HG02938 (cell line): ENCODE data around the gene LRRC75B.

ENCODE experiments used
- ATAC-seq: cut with Tn5 transposase; IDR thresholded peaks from one replicate; pipeline ENCODE4 v1.9.1; 2021; ENCODE audit warnings: mild to moderate bottlenecking, moderate library complexity; ENCODE audit not compliant: unreplicated experiment

LRRC75B gene

DNA sequence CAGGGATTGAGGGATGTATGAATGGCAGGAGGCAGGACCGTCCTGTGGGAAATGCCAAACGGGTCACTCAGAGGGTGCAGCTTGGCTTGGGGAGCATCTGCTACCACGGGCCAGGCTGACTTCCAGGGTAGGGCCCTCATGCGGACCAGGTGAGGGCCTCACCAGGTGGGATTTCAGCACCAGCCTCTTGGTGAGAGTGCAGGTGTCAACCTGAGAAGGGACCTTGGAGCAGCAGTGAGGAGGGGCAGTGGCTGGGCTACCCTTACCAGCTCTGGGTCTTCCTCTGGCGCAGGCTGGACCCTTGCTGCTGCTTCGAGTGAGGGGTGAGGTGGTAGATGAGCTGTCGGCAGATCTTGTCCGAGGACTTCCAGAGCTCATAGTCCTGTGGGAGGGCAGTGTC, 4.9 kb downstream of the LRRC75B start:
- no peak for ATAC-seq

DNA sequence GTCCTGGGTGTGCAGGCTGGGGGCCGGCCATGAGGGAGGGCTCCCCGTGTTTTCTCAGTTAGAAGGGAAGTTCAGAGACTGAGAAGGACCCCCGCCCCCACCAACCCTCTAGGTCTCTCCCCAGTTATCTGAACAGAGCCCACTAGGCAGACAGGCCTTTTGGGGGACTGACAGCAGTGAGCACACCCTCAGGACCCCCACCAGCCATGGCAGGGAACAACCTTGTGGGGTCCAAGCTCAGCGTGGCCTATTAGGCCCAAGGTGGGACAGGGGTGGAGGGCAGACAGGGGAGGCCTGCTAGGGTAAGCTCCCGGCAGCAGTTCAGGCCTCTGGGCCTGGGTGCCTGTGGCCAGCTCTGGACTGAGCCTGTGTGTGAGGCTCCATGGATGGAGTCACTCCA, 5.6 kb downstream of the LRRC75B start:
- ATAC-seq = no peak

DNA sequence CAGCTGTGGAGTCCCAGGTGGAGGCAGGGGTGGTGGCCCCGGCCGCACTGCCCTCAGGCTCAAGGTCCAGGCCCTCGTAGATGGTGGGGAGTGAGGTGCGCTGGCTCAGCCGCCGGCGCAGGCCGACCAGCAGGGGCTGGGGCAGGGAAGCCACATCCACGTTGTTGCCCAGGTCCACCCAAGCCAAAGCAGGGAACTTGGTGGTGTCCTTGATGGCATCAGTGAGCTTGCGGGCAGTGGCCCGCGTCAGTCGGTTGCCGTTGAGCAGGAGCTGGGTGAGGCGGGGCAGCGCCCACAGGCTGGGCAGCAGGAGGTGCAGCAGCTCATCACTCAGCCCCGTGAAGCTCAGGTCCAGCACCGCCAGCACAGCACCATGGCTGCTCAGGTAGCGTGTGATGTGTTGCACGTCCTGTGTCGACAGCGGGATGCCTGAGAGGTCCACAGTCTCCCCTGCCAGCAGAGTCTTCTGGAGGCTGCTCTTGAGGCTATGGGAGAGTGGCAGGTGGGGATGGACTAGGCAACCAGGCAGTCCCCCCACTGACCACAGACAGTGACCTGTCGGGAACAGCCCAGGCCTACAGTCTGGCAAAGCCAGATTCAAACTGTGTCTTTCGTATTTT, 6.8 kb downstream of the LRRC75B start:
- no peak for ATAC-seq

DNA sequence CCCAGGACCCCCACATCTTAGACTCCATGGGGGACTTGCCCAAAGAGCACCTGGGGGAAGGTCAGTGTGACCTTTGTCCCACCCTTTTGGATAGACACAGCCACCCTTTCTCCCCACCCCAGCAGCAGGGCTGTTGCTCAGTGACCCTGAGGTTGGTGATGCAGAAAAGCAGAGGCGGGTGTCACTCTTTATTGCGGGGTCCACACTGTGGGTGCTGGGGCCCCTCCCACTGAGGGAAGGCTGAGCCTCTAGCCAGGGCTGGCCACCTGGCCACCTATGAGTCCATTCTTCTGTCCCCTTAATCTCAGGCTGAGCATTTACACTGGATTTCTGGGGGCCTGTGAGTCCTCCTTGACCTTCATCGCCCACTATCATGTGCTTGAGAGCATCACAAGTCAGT, 7.4 kb downstream of the LRRC75B start:
- no peak for ATAC-seq

DNA sequence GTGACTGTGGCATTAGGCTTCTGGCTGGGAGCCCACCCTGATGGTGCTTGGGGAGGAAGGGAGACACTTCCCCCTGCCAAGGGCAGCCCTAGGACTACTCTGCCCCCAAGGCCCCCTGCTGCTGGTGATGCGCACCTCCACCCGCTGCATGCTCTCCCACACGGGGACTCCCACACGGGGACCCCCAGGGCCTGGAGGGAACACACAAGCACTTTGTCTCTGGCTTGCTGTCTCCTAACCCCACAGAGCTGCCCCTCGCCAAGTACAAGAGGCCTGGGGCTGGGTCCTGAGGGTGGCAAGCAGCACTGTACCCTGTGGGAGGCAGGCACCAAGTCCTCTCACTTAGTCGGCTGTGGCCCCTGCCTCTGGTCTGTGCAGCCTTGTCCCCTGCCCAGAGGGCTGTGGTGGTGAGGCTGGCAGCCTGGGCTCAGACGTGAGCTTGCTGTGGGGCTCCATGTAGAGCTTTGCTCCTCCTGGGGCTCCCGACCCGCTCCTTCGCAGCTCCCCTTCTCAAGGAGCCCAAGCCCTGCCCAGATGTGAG, 7.9 kb downstream of the LRRC75B start:
- no peak for ATAC-seq

DNA sequence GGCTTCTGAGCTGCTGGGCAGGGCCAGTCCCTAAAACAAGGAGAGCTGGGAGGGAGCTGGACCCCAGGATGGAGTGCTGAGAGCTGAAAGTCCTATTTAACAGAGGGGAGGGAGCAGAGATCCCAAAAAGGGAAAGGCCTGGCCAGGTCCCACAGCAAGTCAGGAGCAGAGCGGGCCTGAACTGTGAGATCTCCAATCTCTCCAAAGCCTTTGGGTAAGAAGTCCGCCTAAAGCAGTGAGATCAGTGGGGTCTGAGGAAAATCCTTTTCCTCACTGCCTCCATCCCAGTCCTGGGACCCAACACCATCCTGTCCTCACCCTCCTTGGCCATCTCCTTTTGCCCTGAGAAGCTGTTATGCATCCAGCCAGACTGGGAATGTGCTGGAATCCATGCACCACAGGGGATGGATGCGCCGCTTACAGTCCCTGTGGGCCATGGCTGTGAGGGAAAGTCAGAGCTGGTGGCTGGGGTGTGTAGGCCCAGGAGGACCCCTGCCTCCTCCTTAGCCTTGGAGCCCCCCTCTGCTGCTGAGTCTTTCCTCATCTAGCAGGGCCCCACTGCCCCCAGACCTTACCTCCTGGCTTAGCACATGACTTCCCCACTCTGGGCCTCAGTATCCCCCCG, 8.6 kb downstream of the LRRC75B start:
- ATAC-seq = no peak

DNA sequence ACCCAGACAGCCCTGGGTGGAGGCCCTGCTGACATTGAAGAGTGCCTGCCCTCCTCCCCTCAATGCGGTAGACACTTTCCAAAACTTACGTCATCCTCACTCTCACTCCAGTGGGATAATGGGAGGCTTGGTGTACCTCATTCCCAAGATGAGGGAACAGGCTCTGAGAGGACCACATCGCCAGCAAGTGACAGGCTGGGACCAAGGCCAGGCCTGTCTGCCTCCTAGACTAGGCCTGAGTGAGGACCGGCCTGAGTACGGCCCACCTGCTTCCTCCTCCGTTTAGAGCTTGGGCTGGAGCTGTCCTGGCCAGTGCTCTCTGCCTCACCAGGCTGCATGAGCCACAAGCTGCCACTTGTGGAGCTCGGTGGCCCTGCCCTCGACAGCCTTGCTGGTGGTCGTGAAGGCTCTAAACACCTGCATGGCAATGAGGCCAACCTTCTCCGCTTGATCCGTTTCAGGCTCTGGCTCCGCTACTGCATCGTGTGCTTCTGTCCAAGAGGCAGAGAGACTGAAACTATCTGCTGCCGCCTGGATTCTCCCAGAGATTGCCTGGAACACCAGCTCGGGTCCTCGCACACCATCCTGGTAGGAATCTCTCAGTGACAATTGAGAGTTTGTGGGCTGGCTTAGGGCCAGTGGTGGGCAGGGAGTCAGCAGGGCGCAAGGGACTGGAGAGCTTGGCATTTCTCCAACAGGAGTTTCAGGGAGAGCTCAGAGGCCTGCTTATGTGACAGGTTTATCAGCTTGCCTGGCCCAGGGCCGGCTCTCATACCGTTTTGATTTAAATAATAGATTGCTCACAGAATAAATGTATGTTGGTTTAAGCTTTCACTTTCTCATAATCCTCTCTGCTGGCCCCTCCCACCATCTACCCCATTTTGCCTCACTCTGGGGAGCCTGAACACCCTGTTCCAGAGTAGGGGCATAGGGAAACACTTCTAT, 9.4 kb downstream of the LRRC75B start:
- no peak for ATAC-seq

DNA sequence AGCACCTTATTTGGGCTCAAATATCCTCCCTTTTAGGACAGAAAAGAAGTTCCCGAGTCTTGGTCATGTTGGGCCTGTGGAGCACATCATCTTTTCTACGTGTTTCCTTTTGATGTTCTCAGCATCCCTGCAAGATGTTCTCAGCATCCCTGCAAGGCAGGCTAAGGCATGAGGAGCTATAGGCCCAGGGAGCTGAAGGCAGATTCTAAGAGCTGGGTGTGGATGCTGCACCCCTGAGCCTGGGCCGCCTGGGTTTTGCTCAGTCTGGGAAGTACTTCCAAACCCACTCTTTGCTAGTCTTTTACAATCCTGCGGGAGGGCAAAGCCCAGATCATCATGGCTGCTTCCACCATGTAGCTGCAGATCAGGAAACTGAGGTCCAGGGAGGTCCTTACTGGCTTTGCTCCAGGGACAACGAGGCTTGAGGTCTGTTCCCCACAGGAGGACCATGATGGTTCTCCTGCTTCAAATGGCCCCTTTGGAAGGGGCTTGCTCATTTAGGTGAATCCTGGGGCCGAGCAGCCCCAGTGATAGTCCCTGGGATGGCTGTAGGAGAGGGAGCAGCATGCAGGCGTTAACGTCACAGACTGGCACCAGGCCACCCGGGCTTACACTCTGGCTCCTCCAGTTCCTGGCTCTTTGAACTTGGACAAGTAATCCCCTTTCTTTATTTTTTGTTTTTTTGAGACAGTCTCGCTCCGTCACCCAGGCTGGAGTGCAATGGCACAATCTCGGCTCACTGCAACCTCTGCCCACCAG, 10.6 kb downstream of the LRRC75B start:
- ATAC-seq = no peak

DNA sequence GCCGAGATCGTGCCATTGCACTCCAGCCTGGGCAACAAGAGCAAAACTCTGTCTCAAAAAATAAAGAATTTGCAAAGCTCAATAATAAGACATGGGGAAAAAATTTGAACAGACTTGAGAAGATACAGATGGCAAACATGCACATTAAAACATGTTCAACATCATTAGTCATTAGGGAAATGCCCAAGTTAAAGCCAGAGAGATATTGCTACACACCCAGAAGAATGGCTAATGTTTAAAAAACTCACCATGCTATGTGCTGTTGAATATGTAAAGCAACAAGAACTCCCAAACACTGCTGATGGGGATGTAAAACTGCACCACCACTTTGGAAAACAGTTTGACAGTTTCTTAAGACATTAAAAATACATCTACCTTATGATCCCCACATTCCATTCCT, 12.6 kb downstream of the LRRC75B start:
- ATAC-seq = no peak

DNA sequence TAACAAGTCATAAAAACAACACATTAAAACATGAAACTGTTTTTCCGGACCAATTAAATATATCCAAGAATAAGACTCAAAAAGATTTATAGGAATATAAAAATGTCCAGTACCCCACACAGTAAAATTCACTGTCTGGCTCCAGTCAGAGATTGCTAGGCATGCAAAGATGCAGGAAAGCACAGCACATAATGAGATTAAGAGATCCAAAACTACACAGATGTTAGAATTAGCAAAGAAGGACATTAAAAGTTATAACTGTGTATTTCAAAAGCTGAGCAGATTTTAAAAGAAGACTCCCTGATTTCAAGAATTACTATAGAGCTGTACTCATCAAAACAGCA, 13.6 kb downstream of the LRRC75B start:
- ATAC-seq = no peak

DNA sequence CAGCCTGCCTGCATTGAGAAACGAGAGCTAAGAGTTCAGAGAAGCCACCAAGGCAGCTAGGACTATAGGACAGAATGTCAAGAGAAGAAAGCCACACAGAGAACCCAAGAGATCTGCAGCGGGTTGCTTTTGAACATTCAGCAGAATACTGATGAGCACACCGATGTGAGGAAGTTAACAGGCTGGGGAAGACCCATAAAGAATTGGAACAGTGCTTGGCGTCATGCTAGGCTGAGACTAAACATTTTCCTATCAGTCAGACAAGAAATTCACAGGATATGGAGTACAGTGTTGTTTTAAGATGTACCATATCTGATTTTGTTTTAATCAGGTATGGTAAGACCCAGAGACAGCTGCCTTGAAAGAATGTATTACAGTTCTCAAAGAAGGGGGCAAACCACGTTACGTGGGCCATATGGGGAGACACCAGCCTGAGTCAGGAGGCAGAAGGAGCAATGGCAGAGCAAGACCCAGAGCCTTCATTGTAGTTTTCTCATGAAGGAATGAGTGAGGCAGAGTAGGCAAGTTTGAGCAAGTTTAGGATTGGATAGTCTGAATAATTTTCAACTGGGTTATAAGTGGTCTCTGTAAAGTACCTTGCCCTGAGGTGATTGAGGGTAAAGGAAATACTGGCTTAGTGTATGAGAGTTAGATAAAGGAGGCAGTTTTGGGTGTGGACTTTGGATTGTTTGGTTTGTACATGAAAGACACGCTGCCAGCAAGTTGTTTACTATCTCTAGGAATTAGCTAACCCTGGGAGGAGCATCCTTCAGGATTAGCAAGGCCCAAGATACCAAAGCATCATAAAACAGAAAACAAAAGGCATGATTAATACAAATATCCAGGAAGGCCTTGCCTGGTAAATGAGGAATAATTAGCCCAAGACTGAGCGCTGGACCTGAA, 14.3 kb downstream of the LRRC75B start:
- ATAC-seq = no peak

DNA sequence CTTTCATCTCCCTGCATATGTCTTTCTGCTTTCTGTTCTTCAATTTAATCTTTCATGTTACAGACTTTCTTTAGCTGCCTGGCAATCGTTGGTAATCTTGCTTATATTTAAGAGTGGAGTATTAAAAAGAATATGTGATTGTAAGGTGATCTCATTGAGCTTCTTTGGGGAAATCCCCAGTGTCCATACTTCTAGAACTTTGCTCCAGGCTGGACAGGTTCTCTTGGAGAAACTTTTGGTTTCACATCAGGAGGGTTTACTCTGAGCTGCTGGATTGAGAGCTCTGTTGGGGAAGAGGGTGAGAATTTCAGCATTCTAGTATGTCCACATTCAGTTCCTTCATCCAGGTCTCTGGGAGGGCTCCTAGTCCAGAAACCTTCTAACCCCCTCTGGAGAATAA, 16.1 kb downstream of the LRRC75B start:
- ATAC-seq = no peak

DNA sequence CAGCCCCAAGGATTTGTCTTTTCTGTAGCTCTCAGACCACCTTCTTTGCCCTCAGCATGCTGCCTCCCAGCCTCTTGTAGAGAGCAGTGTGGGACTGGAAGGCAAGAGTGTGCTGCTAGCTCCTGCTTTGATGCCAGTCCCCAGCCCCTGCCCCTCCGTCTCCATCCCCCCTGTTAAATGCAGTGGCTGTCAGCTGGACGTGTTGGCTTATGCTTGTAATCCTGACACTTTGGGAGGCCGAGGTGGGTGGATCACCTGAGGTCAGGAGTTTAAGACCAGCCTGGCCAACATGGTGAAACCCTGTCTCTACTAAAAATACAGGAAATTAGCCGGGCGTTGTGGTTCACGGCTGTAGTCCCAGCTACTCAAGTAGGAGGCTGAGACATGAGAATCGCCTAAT, 21.6 kb downstream of the LRRC75B start:
- ATAC-seq = no peak

DNA sequence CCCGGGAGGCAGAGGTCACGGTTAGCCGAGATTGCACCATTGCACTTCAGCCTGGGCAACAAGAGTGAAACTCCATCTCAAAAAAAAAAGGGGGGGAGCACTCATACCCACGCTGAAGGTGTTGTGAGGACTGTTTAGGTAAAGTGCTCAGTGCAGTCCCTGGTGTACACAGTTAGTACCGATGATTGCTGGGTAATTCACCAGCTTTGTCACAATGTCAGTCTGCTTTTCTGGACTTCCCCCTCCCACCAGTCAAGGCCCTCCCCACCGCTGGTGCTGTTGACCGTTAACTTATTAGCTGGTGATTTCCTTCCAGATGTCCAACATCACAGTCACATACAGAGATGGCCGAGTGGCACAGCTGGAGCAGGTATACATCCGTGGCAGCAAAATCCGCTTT, 25.2 kb downstream of the LRRC75B start:
- ATAC-seq = no peak

DNA sequence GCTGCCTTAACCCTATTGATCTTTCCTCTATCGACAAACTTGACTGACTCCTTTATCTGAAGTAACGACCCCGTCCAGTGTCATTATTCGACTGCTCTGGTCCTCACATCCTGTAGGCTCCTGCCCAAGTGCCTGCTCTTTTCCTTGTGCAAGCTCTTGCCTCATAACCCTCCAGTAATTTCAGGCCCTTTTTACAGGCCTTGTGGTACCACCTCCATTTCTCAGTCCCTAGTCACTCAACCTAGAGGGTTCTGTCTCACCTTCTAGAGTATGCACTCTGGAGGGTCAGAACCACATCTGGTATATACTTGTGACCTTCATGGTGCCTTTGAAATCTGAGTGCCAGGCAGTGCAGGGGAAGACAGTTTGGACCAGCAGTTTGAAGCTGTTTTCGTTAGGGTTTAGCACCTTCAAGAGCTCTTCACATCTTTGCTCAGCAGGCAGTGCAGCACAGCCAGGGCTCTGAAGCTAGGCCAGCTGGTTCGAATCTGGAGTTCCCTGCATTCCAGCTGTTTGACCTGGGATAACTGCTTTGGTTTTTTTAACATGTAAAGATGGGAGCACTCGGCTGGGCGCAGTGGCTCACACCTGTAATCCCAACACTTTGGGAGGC, 25.9 kb downstream of the LRRC75B start:
- no peak for ATAC-seq

DNA sequence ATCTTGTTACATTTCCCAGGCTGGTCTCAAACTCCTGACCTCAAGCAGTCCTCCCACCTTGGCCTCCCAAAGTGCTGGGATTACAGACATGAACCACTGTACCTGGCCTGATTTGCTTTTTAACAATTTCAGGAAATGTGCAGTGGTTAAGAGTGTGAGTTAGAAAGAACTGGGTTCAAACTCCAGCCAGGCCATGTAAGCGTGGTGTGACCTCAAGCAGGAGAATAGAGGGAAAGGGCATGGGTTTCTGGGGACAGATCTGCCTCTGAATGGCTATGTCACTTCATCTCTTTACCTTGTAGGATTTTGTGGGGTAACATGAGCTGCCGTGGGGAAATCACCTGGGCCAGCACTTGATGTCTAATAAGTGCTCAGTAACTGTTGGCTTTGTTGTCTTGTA, 27.8 kb downstream of the LRRC75B start:
- ATAC-seq = no peak

DNA sequence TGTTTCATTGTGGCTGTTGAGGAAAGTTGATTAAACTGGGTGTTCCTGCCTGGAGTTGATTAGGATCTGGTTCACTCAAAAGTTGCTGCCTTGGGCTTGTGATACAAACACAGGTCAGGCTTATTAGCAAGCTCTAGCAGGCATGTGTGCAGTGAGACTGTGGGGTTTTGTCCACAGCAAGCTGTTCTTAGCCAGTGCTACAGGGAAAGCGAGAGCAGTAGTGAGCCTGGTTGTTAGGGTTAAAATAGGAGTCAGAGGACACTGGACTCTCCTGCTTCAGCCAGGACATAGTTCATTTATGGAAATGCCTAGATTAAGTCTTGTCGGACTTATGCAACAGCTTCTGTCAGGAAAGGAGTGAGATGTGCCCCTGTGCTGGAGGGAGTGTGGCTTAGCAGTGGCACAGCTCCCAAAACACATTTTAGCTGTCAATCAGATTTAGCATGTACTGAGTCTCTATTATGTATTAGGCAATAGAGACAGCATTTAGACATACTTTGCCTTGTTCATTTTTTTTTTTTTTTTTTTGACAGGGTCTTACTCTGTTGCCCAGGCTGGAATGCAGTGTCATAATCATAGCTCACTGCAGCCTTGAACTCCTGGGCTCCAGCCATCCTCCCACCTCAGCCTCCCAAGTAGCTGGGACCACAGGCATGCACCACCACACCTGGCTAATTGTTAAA, 28.4 kb downstream of the LRRC75B start:
- ATAC-seq = no peak

DNA sequence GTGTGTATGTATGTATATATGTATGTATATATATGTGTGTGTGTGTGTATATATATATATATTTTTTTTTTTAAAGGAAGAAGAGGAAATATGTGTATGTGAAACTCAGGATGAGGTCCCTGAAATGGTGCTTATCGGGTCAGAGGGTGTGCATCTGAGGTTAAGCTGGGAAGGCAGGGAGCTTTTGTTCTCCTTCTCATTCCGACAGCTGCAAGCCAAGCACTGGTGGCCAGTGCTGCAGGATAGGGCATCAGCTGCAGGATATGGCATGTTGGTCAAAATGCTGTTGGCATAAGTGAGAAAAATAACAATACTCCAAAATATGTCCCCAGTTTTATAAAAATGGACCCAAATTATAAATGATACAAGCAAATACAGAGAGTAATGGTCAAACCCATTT, 29.6 kb downstream of the LRRC75B start:
- ATAC-seq = no peak

DNA sequence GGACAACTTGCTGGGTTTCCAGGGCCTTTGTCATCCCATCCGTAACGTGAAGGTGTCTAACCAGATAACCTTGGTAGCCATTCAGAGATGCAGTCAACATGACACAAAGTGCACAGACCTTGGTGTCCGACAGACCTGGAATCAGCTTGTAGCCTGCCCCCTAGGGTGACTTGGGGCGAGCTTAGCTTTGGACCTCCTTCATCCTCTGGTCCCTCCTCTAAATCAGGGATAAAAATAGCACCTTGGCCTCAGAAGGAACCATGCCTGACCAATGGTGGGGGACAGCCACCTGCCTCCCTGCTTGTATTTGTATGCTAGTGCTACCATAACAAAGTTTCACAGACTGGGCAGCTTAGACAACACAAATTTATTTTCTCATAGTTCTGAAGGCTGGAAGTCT, 33.4 kb downstream of the LRRC75B start:
- ATAC-seq = no peak
